HL-60 (cell line): ENCODE data around the gene GTSE1.

Source experiments
- DNase-seq, 2 experiments: peaks; one replicate each; pipeline ENCODE4 v3.0.0-alpha.2; 2010 to 2020; ENCODE audit warnings: low read depth in 1 of 2, low spot score in 1 of 2
- H3K27ac ChIP-seq: fragments of 250-450 bp; sonication (Bioruptor Pico); replicated peaks from 2 replicates; pipeline ENCODE4 v1.5.1; 2020; ENCODE audit warnings: mild to moderate bottlenecking, moderate library complexity
- H3K27me3 ChIP-seq: fragments of 250-450 bp; sonication (Bioruptor Pico); 2 replicates; pipeline ENCODE4 v1.5.1; 2021; ENCODE audit warnings: mild to moderate bottlenecking, moderate library complexity; ENCODE audit not compliant: insufficient read depth, poor library complexity, severe bottlenecking
- H3K4me3 ChIP-seq: replicated peaks from 2 replicates; pipeline ENCODE4 v1.5.1; 2011; ENCODE audit warnings: mild to moderate bottlenecking, control low read depth, low read length; ENCODE audit not compliant: insufficient read depth
- CTCF ChIP-seq: IDR thresholded peaks from one replicate; pipeline ENCODE4 v1.5.1; 2011; ENCODE audit warnings: low read length, control low read depth, inconsistent platforms; ENCODE audit not compliant: insufficient read depth
- GABPA ChIP-seq: IDR thresholded peaks from 2 replicates; pipeline ENCODE4 v1.6.1; 2012; ENCODE audit warnings: low read depth
- POLR2AphosphoS5 ChIP-seq: IDR thresholded peaks from 2 replicates; pipeline ENCODE4 v1.6.1; 2012; ENCODE audit warnings: low read depth
- REST ChIP-seq: IDR thresholded peaks from 2 replicates; pipeline ENCODE4 v1.6.1; 2012; ENCODE audit warnings: low read depth; ENCODE audit not compliant: insufficient replicate concordance
- SPI1 ChIP-seq: IDR thresholded peaks from 2 replicates; pipeline ENCODE4 v1.6.1; 2012; ENCODE audit warnings: low read depth, mild to moderate bottlenecking, borderline replicate concordance

Gene GTSE1

GRCh38 chr22:46378426-46379065 is 81.9 kb downstream of the GTSE1 start:
- no peak for DNase-seq
- Histone ChIP-seq H3K27me3 (peaks cover 8% of the 10 kb centered on the region), H3K4me3 (no peak overlapping the region), H3K27ac (no peak overlapping the region)
- TF ChIP-seq REST, result no peak
- no peak for TF ChIP-seq GABPA
- TF ChIP-seq POLR2AphosphoS5, result no peak
- no peak for TF ChIP-seq SPI1
- no peak for TF ChIP-seq CTCF

- no peak overlapping the region for H3K27ac ChIP-seq
- peaks cover 2% of the 10 kb centered on the region for H3K27me3 ChIP-seq
- DNase-seq, result no peak
- H3K4me3 ChIP-seq, result no peak overlapping the region
- TF ChIP-seq POLR2AphosphoS5 (no peak), SPI1 (no peak)
Observed at GRCh38 chr22:46379066-46379930, 82.6 kb downstream of the GTSE1 start.

- no peak for TF ChIP-seq CTCF
- no peak for TF ChIP-seq REST
- TF ChIP-seq SPI1, result no peak
- no peak for TF ChIP-seq POLR2AphosphoS5
- TF ChIP-seq GABPA, result no peak
- Histone ChIP-seq H3K4me3 (no peak overlapping the region), H3K27ac (no peak overlapping the region)
Observed at GRCh38 chr22:46380069-46380468, 83.4 kb downstream of the GTSE1 start.

More at GRCh38 chr22:46380069-46380468, 83.4 kb downstream of the GTSE1 start:
- no peaks in the 10 kb centered on the region for H3K27me3 ChIP-seq
- DNase-seq, result no peak
